Mammary epithelial cell (primary cell): ENCODE data around the gene MTARC2.

Experiments
- CTCF ChIP-seq, 2 donors: IDR thresholded peaks in 1 of 2; conservative IDR thresholded peaks in 1 of 2; 2 replicates each; pipeline ENCODE4 v1.5.1; 2011 to 2012; ENCODE audit warnings: inconsistent platforms in 2 of 2, low read length in 2 of 2, mild to moderate bottlenecking in 2 of 2, control low read depth in 1 of 2, low read depth in 1 of 2; ENCODE audit not compliant: insufficient read depth in 1 of 2; ENCODE audit errors: extremely low read depth in 1 of 2
- EZH2 ChIP-seq: IDR thresholded peaks from 2 replicates; pipeline ENCODE4 v1.6.1; 2012; ENCODE audit warnings: low read length, inconsistent platforms, borderline replicate concordance

- TF ChIP-seq CTCF (conservative IDR thresholded peaks at IDR 0.05 in 1 of 2, IDR thresholded peaks at IDR 0.05 in 1 of 2; ENCODE audit: extremely low read depth in 1 of 2, insufficient read depth in 1 of 2, low read depth in 1 of 2, low read length in 2 of 2) (no peak), EZH2 (no peak)
These were observed 80.0 kb downstream of the MTARC2 start for GRCh38 chr1:220828179-220828490.
